Esophagus mucosa (tissue), 1 donor: ENCODE results near the gene FAM187B. TPM values are rescaled to one million over a fixed set of nuclear protein-coding genes. Genes with fewer than 3 reads are reported as not detected.
"Not testable (repeated sequence)": the region's sequence is repeated elsewhere in the genome, so short reads cannot be mapped to it uniquely, and the experiment has no call there.

Source experiments
- ATAC-seq: fragments of 200-7000 bp; cut with Tn5 transposase; one replicate; pipeline ENCODE4 v1.9.1; 2020
- total RNA-seq: library from RNA; stranded (reverse); gene quantifications from one replicate; pipeline ENCODE4 v1.2.4, GENCODE V29; 2023
- donor health status: DM: yes; HTN: yes; CAD: no.

The FAM187B gene
- total RNA-seq, 1 donor from 2014 or later, result not detected

DNA sequence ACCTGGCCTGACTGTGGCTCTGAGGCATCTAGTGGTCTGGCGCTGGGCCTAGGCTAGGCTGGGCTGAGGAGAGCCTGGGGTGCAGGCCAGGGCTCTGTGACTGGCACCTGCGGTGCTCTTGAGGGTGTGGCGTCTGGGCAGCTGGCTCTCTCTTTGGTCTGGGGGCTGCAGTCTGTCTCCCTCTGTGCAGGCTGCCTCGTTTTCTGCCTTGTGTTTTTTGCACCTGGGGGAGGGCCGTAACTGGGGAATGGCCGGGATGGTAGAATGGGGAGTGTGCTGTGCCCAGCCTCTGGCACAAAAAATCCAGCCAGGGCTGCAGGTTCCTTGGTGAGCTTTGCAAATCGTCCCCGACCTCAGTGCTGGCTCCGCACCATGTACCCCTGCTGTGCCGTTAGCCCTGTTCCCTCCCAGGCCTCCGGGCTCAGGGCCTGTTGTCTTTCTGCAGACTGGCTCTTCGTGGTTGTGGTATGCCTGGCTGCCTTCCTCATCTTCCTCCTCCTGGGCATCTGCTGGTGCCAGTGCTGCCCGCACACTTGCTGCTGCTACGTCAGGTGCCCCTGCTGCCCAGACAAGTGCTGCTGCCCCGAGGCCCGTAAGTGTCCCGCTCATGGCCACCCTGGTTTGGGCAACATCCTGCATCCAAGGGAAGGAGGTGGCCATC lies 33.7 kb upstream of the FAM187B start:
- ATAC-seq, result no peak

DNA sequence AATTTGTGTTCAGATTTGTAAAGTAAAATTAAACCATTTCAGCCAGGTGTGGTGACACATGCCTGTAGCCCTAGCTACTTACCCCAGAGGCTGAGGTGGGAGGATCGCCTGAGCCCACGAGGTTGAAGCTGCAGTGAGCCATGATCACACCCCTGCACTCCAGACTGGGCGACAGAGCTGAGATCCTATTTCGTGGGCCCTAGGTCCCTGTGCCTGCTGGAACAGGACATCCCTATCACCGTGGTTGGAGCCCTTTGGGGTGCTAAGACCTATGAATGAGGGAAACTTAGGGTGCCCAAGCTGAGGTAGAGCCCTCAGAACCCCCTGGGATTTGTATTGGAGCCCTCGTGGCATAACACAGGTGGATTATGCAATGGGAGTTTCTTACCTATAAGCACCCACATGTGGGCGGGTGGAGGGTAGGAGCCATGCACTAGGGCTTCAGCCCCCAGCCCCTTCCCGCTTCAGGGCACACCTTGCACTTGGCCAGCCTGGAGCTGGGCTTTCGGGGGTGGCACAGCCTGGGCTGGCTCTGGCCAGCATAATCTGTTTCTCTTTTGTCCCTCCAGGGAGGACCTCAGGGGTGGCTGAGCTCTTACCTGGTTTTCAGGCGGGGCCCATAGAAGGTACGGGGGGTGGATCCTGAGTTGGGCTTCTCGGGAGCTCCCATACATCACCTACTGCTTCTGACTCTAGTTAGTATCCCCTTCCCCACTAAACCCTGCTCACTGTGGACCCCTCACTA lies 33.0 kb upstream of the FAM187B start:
- ATAC-seq, result no peak

DNA sequence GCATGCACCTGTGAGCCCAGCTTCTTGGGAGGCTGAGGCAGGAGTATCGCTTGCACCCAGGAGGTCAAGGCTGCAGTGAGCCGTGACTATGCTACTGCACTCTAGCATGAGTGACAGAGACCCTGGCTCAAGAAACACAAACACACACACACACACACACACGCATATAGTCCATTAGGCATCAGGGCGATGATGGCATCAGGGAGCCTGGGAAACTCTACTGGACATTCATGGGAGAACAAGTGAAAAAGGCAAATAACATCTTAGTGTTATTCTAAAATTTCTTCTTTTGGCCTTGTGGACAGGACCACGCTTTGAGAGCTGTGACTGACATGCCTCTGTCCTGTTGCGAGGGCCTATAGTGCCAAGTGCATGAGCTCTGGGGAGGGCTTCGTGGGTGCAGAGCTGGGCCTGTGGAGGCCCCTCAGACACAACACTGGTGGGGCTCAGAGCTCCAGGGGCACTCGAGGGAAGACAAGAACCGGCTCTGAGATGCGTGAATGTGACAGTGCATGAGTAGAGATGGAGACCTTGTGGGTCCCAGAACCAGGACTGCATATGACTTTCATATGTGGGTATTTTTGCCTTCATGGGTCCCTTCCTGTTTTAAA lies 32.3 kb upstream of the FAM187B start:
- no peak for ATAC-seq

DNA sequence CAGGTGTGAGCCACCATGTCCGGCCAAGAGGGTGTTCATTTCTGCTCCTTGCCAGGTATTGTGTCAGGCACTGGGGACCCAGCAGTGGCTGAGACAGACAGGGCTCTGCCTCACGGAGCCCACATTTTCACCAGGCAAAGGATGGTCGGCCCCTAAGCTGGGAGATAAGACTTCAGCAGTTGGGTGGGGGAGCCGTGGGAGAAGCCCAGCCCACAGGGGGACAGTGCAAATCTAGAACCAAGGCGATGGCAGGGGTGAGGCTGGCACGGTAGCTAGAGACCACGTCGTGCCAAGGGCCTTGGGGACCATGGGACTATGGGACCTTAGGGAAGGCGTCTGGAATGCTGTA lies 28.5 kb upstream of the FAM187B start:
- ATAC-seq, result no peak

DNA sequence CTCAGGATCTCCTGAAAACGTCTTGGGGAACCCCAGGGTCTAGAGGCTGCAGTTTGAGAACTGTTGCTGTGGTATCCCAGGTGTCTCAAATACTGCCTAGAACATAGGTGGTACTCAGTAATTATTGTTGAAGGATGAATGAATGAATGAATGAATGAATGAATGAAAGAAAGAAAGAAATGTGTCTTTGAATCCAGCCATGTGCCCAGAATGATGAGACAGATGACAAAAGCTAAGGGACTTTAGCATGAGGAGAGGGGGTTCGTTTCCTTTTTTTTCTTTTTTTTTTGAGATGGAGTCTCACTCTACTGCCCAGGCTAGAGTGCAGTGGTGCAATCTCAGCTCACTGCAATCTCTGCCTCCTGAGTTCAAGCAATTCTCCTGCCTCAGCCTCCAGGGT lies 28.0 kb upstream of the FAM187B start:
- ATAC-seq, result no peak

DNA sequence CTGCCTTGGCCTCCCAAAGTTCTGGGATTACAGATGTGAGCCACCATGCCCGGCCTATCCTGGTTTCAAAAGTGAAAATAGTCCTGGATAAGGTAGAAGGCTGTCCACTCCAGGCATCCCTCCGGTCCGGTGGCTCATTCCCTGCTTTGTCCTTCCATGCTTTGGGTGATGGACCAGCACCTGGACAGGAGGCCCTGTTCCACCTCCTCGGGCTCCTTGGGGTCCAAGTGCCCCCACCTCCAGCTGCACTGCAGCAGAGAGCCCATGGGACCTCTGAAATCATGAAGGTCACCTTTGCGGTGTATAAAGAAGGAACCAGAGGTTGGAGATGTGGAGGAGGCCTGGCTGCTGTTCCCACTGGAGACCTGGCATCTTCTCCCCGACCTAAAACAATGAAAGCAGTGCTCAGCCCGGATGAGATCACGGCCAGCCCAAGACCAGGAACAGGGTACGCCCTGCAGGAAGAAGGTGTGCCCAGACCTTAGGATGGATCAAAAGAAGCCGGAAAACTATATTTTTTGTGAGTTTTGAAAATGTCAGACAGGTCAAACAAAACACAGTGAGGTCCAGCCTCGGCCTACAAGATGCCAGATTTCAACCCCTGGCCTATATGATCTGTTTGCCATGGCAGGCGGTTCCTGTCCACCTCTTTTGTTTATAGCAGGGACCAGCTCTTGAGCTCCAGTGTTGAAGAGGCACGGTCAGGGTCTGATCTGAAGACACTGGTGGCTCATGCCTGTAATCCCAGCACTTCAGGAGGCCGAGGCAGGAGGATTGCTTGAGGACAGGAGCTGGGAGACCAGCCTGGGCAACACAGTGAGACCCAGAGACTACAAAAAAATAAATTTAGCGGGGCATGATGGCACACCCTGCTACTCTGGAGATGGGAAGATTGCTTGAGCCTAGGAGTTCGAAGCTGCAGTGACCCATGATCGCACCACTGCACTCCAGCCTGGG lies 26.1 kb upstream of the FAM187B start:
- ATAC-seq, result peak; percentile 30

DNA sequence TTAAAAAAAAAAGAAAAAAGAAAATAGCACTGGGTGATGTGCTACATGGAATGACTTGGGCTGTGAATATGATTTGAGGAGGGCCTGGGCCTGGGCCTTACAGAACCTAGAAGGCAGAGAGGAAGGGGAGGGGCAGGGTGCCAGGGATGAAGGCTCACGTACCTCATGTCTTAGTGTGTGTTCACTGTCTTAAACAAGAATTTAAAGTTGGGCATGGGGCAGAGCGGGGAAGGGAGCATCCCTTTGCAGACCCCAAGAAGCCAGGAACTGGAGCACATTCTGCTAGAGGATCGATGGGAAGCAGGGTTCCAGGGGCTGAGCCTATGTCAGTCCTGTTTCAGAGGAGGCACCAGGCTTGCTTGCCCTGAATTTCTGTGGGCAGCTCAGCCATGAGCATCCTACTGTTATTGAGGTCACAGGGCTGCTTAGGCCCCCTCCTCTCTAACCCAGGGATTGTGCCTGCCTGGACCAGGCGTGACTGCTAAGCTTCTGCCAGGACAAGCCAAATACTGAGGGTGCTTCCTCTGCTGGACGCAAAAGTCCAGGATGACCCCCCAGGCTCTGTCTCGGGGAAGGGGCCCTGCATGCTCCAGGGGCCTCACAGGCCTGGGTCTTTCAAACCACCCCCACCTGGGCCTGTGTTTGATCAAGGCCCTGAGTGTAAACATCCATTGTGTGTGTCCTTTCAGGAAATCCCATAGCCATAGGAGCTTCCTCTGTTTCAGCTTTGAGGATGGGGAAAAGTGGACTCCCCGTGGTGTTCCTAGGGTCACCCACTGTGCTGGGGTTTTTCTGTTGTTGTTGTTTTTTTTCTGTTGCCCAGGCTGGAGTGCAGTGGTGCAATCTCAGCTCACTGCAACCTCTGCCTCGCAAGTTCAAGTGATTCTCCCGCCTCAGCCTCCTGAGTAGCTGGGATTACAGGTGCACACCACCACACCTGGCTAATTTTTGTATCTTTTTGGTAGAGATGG lies 25.1 kb upstream of the FAM187B start:
- no peak for ATAC-seq

DNA sequence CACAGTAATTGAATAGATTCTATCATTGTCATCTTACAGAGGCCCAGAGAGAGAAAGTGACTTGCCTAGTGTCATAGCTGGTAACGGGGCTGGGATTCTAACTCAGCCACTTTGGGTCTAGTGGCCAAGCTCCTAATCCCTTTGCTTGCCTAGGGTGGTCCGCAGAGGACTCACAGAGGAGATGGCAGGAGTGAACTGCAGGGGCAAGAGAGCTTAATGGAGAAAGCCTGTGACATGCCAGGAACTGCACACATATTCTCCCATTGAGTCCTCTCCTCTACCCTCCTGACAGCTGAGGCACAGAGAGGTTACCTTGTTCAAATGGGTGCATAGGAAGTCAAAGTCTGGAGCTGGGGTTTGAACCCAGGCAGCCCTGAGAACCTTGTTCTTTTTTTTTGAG lies 22.9 kb upstream of the FAM187B start:
- no peak for ATAC-seq

DNA sequence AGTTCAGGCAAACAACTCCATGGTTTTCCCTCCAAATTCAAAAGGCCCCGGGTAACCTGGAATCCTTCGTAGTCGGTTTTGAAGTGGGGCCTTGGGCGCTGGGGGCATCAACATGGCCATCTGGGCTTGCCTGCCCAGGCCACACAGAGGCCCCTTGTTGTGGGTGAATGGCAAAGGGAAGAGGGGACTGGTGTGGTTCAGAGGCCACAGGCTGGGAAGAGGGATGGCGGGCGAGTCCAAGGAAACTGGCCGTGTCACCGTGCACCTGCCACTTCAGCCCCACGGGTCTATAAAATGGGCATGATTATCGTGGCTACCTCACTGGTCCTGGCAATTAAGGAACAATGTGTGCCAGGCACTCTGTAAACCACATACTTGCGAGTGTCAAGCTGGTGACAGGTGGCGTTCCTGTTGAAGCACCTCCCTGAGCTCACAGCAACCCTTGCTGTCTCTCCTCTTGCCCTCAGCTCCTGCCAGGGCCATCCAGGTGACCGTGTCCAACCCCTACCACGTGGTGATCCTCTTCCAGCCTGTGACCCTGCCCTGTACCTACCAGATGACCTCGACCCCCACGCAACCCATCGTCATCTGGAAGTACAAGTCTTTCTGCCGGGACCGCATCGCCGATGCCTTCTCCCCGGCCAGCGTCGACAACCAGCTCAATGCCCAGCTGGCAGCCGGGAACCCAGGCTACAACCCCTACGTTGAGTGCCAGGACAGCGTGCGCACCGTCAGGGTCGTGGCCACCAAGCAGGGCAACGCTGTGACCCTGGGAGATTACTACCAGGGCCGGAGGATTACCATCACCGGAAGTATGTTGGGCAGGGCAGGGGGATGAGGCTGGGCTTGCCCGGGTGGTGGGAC lies 21.5 kb upstream of the FAM187B start:
- ATAC-seq, result no peak

DNA sequence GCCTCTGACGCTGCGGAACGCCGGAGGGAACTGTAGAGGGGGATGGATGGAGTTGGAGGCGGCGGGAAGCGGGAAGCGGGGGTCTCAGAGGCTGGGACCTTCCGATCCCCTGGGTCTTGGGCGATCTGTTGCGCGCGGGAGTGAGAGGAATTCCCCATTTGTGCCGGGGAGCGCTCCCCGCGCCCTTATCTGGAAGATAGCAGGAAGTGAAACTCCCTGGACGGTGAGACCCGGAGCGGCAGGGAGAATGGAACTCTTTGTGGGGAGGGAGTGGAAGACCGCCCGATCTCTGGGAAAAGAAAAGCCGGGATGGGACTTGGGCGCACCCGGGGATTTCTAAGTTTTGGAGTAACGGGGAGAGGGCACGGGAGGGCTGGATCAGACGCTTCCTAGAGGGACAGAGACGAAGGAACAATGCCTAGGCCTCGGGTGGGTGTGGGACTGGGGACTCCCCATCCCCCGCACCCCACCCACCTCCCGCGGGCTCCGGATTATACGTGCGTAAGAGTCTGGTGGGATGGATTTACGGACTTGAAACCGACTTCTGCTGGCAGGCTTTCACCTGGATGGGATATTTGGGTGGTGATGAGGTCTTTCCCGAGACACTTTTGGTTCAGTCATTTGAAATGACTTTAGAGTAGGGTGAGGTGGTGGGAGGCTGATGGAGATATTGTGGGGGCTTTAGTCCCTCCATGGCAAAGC lies 20.8 kb upstream of the FAM187B start:
- ATAC-seq, result peak; percentile 9

DNA sequence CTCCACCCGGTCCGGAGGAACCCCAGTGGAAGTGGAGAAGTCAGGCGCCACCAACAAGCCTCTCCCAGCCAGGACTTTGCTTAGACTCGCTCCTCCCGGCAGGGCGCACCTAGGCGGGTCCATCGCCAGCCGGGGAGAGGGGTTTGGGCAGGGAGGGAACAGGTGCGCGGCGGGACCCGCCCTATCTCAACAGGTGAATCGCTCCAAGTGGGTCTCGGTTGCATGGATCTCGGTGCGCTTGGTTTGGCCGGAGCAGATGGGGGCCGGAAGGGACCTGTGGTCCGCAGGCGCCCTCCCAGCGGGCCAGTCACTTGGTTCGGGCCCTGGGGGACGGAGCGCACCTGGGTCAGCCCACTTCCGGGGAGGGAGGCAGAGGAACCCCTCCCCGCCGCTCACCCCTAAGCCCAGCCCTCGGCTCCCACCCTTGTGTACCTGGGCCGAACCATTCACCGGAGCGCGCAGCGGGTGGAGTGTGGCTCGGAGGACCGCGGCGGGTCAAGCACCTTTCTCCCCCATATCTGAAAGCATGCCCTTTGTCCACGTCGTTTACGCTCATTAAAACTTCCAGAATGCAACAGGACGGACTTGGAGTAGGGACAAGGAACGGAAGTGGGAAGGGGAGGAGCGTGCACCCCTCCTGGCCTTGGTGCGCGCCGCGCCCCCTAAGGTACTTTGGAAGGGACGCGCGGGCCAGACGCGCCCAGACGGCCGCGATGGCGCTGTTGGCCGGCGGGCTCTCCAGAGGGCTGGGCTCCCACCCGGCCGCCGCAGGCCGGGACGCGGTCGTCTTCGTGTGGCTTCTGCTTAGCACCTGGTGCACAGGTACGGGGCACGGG lies 20.0 kb upstream of the FAM187B start, which contains the start of gene LSR:
Gene LSR, plus strand, starts transcription at position 693 of the 836 bp plus-strand sequence. Its CDS starts 21 bp downstream, at position 714.
- peak; percentile 96 for ATAC-seq

DNA sequence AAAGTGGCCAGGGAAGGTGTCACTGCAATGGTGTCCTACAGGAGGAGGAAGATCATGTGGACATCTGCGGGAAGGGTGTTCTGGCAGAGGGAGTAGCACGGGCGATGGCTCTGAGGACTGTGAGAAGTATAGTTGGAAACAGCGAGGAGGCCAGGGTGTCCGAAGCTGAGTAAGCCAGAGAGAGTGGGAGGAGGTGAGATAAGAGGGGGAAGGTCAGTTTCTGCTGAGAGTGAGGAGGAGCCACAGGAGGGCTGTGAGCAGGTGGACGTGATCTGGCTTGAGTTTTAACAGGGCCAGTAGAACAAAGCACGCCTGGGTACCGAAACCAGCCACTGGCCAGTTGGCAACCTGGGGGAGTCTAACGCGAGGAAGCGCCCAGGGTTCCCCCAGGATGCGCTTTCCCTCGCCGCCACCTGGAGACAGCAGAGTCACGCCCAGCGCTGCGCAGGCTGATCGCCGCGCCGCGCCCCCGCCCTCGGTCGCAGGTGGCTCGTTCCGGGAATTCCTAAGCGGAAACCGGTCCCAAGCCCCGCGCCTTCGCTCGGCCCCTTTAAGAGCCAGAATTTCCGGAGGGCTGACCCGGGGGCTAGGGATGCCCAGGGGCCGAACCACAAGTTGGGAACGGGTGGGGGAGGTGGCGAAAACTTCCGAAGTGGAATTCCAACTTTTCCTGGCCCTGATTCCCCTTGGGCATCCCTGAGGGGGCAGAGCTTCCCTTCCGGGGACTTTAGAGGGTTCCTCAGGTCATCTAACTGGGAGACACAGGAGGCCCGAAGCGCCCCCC lies 19.2 kb upstream of the FAM187B start:
- ATAC-seq, result peak; percentile 79

DNA sequence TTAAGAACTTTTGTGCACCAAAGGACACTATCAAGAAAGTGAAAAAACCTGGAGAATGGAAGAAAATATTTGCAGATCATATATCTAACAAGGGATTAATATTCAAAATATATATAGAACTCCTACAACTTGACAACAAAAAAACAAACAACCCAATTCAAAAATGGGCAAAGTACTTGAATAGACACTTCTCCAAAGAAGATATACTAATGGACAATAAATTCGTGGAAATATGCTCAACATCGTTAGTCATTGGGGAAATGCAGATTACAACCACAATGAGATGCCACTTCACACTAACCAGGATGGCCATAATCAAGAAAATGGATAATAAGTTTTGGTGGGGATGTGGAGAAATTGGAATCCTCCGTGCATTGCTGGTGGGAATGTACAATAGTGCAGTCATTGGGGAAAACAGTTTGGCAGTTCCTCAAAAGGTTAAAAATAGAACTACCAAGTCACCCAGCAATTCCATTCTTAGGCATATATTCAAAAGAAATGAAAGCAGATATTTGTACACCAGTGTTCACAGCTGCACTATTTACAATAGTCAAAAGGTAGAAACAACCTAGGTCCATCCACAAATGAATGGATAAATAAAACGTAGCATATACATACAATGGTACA lies 18.0 kb upstream of the FAM187B start:
- no peak for ATAC-seq

DNA sequence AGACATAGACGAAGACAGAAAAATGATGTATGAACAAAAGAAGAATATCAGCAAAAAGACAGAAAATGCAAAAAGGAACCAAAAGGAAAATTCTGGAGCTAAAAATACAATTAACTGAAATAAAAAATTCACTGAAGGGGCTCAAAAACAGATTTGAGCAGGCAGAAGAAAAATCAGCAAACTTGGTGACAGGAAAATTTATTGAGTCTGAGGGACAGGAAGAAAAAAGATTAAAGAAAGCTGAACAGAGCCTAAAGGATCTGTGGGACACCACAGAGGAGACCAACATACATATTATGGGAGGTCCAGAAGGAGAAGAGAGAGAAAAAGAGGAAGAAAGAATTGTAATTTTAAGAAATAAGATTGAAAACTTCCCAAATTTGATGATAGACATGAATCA lies 12.9 kb upstream of the FAM187B start:
- no peak for ATAC-seq

DNA sequence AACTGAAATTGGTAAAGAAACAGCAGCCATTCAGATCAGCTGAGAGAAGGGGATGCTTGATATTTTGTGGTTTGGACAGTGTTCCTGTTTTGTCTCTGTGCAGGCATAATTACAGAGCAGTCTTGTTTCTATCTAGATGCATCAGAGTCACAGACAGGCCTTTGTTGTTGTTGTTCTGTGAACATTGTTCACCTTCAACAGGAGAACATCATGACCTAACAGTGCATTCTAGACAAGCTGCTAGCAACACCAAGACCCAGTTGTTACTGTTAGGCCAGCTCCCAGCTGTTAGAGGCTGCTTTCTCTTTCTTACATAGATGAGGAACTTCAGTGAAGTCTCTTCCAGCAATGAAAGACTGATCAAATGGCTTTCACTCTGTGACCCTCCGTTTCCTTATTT lies 11.8 kb upstream of the FAM187B start:
- peak; percentile 35 for ATAC-seq

DNA sequence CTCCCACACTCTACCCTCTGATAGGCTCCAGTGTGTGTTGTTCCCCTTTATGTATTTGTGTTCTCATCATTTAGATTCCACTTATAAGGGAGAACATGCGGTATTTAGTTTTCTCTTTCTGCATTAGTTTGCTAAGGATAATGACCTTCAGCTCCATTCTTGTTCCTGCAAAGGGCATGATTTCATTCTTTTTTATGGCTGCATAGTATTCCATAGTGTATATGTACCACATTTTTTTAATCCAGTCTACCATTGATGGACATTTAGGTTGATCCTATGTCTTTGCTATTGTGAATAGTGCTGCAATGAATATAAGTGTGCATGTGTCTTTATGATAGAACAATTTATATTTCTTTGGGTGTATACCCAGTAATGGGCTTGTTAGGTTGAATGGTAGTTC lies 11.1 kb upstream of the FAM187B start:
- ATAC-seq, result not testable (repeated sequence)

DNA sequence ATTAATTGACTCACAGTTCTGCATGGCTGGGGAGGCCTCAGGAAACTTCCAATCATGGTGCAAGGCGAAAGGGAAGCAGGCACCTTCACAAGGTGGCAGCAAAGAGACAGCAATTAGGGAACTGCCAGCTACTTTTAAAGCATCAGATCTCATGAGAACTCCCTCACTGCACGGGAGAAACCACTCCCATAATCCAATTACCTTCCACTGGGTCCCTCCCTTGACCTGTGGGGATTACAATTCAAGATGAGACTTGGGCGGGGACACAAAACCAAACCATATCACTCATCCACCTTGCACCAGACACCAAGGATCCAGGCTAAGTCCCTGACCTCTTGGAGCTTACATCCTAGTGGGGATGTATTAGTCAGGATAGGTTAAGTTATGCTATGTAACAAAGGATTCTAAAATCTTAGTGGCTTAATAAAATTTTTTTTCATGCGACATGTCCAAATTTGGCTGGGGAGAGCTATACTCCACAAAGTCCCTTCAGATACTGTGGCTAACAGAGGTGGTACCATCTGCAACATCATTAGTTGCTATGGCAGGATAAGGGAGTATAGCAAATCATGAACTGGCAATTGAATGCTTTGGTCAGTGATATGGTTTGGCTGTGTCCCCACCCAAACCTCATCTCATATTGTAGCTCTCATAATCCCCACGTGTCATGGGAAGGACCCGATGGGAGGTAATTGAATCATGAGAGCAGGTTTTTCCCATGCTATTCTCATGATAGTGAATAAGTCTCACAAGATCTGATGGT lies 8.3 kb upstream of the FAM187B start:
- no peak for ATAC-seq
